ENCODE measurements around the gene MARCKS.

MARCKS gene

DNA sequence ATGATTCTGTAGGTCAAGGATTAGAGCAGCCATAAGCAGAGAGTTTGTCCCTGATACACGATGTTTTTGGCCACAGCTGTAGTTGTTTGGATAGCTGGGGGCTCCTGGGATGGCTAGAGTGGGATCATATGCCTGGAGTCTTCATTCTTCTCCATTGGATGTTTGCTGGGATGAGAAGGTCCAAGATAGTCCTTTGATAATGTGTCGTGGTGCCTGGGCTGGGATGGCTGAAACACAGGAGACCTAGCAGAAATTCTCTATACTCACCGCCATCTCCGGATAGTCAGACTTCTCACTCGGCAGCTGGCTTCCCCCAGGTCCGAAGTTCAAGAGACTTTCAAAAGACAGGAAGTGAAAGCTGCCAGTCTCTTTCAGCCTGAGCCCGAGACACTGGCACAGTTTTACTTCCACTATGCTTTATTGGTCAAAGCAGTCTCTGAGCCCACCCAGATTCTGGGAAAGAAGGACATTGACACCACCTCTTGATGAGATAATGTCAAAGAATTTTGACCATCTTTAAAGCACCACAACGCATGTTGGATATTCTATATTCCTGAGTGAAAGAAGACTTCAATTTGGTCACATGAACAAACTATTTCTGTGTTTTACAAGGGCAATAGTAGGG is 16.0 kb downstream of the MARCKS start (continued):
- TF ChIP-seq ZNF660 (tag by site-specific recombination; IDR thresholded peaks at IDR 0.05) (no peak), ZNF514 (tag by site-specific recombination; IDR thresholded peaks at IDR 0.05) (no peak), ZFP69B (tag by site-specific recombination; IDR thresholded peaks at IDR 0.05) (no peak), ZFHX2 (tag by site-specific recombination; conservative IDR thresholded peaks at IDR 0.05) (no peak), ZNF785 (tag by site-specific recombination; IDR thresholded peaks at IDR 0.05) (no peak), ZNF2 (tag by site-specific recombination; IDR thresholded peaks at IDR 0.05) (no peak)
- TF ChIP-seq, protein P1, sequence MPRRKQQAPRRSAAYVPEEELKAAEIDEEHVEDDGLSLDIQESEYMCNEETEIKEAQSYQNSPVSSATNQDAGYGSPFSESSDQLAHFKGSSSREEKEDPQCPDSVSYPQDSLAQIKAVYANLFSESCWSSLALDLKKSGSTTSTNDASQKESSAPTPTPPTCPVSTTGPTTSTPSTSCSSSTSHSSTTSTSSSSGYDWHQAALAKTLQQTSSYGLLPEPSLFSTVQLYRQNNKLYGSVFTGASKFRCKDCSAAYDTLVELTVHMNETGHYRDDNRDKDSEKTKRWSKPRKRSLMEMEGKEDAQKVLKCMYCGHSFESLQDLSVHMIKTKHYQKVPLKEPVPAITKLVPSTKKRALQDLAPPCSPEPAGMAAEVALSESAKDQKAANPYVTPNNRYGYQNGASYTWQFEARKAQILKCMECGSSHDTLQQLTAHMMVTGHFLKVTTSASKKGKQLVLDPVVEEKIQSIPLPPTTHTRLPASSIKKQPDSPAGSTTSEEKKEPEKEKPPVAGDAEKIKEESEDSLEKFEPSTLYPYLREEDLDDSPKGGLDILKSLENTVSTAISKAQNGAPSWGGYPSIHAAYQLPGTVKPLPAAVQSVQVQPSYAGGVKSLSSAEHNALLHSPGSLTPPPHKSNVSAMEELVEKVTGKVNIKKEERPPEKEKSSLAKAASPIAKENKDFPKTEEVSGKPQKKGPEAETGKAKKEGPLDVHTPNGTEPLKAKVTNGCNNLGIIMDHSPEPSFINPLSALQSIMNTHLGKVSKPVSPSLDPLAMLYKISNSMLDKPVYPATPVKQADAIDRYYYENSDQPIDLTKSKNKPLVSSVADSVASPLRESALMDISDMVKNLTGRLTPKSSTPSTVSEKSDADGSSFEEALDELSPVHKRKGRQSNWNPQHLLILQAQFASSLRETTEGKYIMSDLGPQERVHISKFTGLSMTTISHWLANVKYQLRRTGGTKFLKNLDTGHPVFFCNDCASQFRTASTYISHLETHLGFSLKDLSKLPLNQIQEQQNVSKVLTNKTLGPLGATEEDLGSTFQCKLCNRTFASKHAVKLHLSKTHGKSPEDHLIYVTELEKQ (tag by site-specific recombination; IDR thresholded peaks at IDR 0.05; ENCODE audit: borderline replicate concordance), result no peak

GRCh38 chr6:113875470-113875869 is 18.3 kb downstream of the MARCKS start:
- ChIA-PET CTCF (interaction anchor here (0.6 to 1.3 kb wide), 5 partner anchors 8 to 34 kb away, joined by 3 to 9 read pairs (median 4); no protein-coding TSS in a partner anchor), POLR2A (interaction anchor here (0.8 to 1.4 kb wide), 4 partner anchors 16 to 240 kb away, joined by 3 to 19 read pairs (median 4); no protein-coding TSS in a partner anchor)
- no peaks in the 10 kb centered on the region for H3K9me3 ChIP-seq (ENCODE audit: control insufficient read depth, insufficient read depth, low read depth, low read length)
- TF ChIP-seq ZNF510 (tag by site-specific recombination; IDR thresholded peaks at IDR 0.05; ENCODE audit: insufficient replicate concordance), result no peak
- 0 out of 2 replicates have a peak, but pooled peaks have one; percentile 14 for TF ChIP-seq ZNF366 (tag by site-specific recombination; conservative IDR thresholded peaks at IDR 0.05)
- H3K4me1 ChIP-seq (ENCODE audit: control insufficient read depth, insufficient read depth, low read length), result no peaks in the 10 kb centered on the region
- no peak overlapping the region for H3K4me3 ChIP-seq (ENCODE audit: low read depth, low read length)
- H3K27ac ChIP-seq (ENCODE audit: extremely low read depth, low read depth, low read length), result no peak overlapping the region
- H3K36me3 ChIP-seq (ENCODE audit: control insufficient read depth in 2 of 2, insufficient read depth in 1 of 2, low read length in 2 of 2), result no peaks in the 10 kb centered on the region

DNA sequence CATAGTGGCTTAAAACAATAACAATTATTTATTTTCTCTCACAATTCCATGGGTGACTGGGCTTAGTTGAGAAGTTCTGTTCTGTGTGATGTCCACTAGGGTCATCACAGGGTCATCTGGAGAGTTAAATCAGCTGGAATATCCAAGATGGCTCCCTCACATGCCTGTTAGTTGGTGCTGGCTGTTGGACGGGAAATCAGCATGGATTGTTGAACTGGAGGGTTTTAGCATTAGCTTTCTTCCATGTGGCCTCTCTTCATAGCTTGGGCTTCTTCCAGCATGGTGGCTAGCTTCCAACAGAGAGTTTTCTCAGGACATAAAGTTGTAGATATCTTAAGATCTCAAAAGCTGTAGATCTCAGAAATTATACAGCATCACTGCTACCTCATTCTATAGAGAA is 19.6 kb downstream of the MARCKS start:
- ChIA-PET CTCF (interaction anchor here (0.5 to 0.8 kb wide), 2 partner anchors 32 to 692 kb away, joined by 3 to 4 read pairs; no protein-coding TSS in a partner anchor), POLR2A (interaction anchor here (1.6 kb wide), 1 partner anchor 18 kb away, joined by 4 read pairs; no protein-coding TSS in a partner anchor)
- H3K36me3 ChIP-seq (ENCODE audit: control insufficient read depth in 2 of 2, insufficient read depth in 1 of 2, low read length in 2 of 2), result no peaks in the 10 kb centered on the region
- TF ChIP-seq AEBP2 (tag by site-specific recombination; IDR thresholded peaks at IDR 0.05; ENCODE audit: borderline replicate concordance), result no peak
- TF ChIP-seq ZFP3 (tag by site-specific recombination; IDR thresholded peaks at IDR 0.05; ENCODE audit: low read depth), result no peak
- TF ChIP-seq ZNF394 (tag by site-specific recombination; IDR thresholded peaks at IDR 0.05; ENCODE audit: borderline replicate concordance), result no peak
- TF ChIP-seq ZNF19 (tag by site-specific recombination; IDR thresholded peaks at IDR 0.05; ENCODE audit: low read depth), result no peak
- no peak for TF ChIP-seq ZNF660 (tag by site-specific recombination; IDR thresholded peaks at IDR 0.05)
- TF ChIP-seq, protein P2, sequence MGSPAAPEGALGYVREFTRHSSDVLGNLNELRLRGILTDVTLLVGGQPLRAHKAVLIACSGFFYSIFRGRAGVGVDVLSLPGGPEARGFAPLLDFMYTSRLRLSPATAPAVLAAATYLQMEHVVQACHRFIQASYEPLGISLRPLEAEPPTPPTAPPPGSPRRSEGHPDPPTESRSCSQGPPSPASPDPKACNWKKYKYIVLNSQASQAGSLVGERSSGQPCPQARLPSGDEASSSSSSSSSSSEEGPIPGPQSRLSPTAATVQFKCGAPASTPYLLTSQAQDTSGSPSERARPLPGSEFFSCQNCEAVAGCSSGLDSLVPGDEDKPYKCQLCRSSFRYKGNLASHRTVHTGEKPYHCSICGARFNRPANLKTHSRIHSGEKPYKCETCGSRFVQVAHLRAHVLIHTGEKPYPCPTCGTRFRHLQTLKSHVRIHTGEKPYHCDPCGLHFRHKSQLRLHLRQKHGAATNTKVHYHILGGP (tag by site-specific recombination; IDR thresholded peaks at IDR 0.05), result no peak
- TF ChIP-seq HOXC10 (CRISPR knock-in tag; IDR thresholded peaks at IDR 0.05), result no peak
- TF ChIP-seq MEIS1 (CRISPR knock-in tag; IDR thresholded peaks at IDR 0.05; ENCODE audit: borderline replicate concordance), result no peak
- no peak for TF ChIP-seq ZNF335 (tag by site-specific recombination; conservative IDR thresholded peaks at IDR 0.05)
- no peak for TF ChIP-seq ZNF768 (tag by site-specific recombination; IDR thresholded peaks at IDR 0.05)
- no peak for TF ChIP-seq KLF9 (tag by site-specific recombination; IDR thresholded peaks at IDR 0.05; ENCODE audit: low read depth)
- TF ChIP-seq, protein P3, sequence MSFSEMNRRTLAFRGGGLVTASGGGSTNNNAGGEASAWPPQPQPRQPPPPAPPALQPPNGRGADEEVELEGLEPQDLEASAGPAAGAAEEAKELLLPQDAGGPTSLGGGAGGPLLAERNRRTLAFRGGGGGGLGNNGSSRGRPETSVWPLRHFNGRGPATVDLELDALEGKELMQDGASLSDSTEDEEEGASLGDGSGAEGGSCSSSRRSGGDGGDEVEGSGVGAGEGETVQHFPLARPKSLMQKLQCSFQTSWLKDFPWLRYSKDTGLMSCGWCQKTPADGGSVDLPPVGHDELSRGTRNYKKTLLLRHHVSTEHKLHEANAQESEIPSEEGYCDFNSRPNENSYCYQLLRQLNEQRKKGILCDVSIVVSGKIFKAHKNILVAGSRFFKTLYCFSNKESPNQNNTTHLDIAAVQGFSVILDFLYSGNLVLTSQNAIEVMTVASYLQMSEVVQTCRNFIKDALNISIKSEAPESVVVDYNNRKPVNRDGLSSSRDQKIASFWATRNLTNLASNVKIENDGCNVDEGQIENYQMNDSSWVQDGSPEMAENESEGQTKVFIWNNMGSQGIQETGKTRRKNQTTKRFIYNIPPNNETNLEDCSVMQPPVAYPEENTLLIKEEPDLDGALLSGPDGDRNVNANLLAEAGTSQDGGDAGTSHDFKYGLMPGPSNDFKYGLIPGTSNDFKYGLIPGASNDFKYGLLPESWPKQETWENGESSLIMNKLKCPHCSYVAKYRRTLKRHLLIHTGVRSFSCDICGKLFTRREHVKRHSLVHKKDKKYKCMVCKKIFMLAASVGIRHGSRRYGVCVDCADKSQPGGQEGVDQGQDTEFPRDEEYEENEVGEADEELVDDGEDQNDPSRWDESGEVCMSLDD (tag by site-specific recombination; IDR thresholded peaks at IDR 0.05), result no peak
- TF ChIP-seq ZNF221 (tag by site-specific recombination; IDR thresholded peaks at IDR 0.05; ENCODE audit: borderline replicate concordance), result no peak
- H3K4me3 ChIP-seq (ENCODE audit: low read depth, low read length), result no peak overlapping the region
- no peaks in the 10 kb centered on the region for H3K4me1 ChIP-seq (ENCODE audit: control insufficient read depth, insufficient read depth, low read length)
- no peaks in the 10 kb centered on the region for H3K9me3 ChIP-seq (ENCODE audit: control insufficient read depth, insufficient read depth, low read depth, low read length)
- no peak overlapping the region for H3K27ac ChIP-seq (ENCODE audit: extremely low read depth, low read depth, low read length)
